C4-2B (cell line): Measurements from ENCODE around the gene RPL9.

Experiments
- CTCF ChIP-seq: fragments of 450-650 bp; conservative IDR thresholded peaks from 2 replicates; pipeline ENCODE4 v1.5.1; 2017; ENCODE audit warnings: mild to moderate bottlenecking
- ZFX ChIP-seq: fragments of 450-650 bp; IDR thresholded peaks from 2 replicates; pipeline ENCODE4 v1.6.1; 2017

DNA sequence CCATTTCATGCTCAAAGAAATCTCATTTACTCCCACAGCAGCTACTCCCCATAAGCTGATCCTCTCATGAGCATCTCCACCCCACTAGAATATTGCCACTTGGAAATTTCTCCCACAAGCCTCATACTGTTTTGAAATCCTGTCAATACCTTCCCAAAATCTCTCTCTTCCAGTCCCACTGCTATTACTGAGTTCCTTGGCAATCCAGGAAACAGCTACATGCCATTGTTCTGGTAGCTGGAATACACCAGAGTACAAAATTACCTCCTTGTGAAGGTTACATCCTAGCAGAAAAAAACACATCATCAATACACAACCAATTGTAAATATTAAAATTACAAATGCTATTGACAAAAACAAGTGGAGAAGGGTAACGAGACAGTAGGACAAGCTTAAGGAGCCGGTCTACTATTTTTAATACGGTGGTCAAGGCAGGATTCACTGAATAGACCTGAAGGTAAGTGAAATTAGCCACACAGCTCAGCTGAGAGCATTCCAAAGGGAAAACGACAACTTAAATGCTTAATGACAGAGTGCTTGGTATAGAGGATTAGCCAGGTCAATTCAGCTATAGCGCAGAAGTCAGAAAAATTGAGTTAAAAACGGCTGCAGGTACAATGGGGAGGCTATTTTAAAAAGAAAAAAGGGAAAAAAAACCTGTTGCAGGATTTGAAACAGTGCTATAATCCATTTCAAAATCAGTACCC lies 6.4 kb downstream of the RPL9 start:
- TF ChIP-seq CTCF (no peak), ZFX (no peak)
